HepG2 (cell line): ENCODE data around the gene IQCK. TPM values are rescaled to one million over a fixed set of nuclear protein-coding genes. Genes with fewer than 3 reads are reported as not detected.

Experiments used
- AHR ChIP-seq: IDR thresholded peaks from 2 replicates; pipeline ENCODE4 v1.6.1; 2018; ENCODE audit warnings: missing genetic modification reagents, missing compliant biosample characterization
- ARNT ChIP-seq: fragments of 450-650 bp; IDR thresholded peaks from 2 replicates; pipeline ENCODE4 v1.6.1; 2017
- ARNT2 ChIP-seq: sonication (generic); formaldehyde crosslinking; IDR thresholded peaks from 2 replicates; pipeline ENCODE4 v1.8.0; 2022; ENCODE audit warnings: mild to moderate bottlenecking, low read depth, missing genetic modification reagents, moderate library complexity
- CAMTA2 ChIP-seq: sonication (generic); formaldehyde crosslinking; IDR thresholded peaks from 2 replicates; pipeline ENCODE4 v1.4.0; 2020; ENCODE audit warnings: mild to moderate bottlenecking, missing genetic modification reagents, borderline replicate concordance
- FOXP1 ChIP-seq, 2 experiments: fragments of 450-650 bp in 1 of 2; IDR thresholded peaks; 2 replicates each; pipeline ENCODE4 v1.6.1; 2017 to 2018; ENCODE audit warnings: antibody characterized with exemption in 1 of 2
- HDAC1 ChIP-seq: sonication (generic); formaldehyde crosslinking; IDR thresholded peaks from 2 replicates; pipeline ENCODE4 v1.5.1; 2020; ENCODE audit warnings: mild to moderate bottlenecking, missing genetic modification reagents
- KLF13 ChIP-seq: sonication (generic); formaldehyde crosslinking; IDR thresholded peaks from 2 replicates; pipeline ENCODE4 v1.4.0; 2020; ENCODE audit warnings: mild to moderate bottlenecking, missing genetic modification reagents
- MXD3 ChIP-seq: IDR thresholded peaks from 2 replicates; pipeline ENCODE4 v1.6.1; 2016; ENCODE audit warnings: mild to moderate bottlenecking, missing biosample characterization, missing genetic modification reagents
- POLR2G ChIP-seq: fragments of 200-400 bp; formaldehyde crosslinking; IDR thresholded peaks from 2 replicates; pipeline ENCODE4 v1.6.1; 2018; ENCODE audit warnings: mild to moderate bottlenecking, low read depth, low read length, moderate library complexity
- RNF2 ChIP-seq: fragments of 450-650 bp; conservative IDR thresholded peaks from 2 replicates; pipeline ENCODE4 v1.6.1; 2016; ENCODE audit warnings: low read depth
- SALL1 ChIP-seq: sonication (generic); formaldehyde crosslinking; IDR thresholded peaks from 2 replicates; pipeline ENCODE4 v1.8.0; 2022; ENCODE audit warnings: mild to moderate bottlenecking, missing genetic modification reagents
- SP1 ChIP-seq, 2 experiments: fragments of 450-650 bp in 1 of 2; sonication (generic) in 1 of 2; formaldehyde crosslinking in 1 of 2; IDR thresholded peaks; 2 replicates each; pipeline versions ENCODE4 v1.4.0 to v1.6.1; 2016 to 2020; ENCODE audit warnings: missing genetic modification reagents in 1 of 2
- TRAFD1 ChIP-seq: sonication (generic); formaldehyde crosslinking; IDR thresholded peaks from 2 replicates; pipeline ENCODE4 v1.5.1; 2020; ENCODE audit warnings: missing genetic modification reagents, mild to moderate bottlenecking, borderline replicate concordance
- TSC22D2 ChIP-seq: sonication (generic); formaldehyde crosslinking; IDR thresholded peaks from 2 replicates; pipeline ENCODE4 v1.5.1; 2020; ENCODE audit warnings: missing genetic modification reagents, mild to moderate bottlenecking, borderline replicate concordance
- ZNF451 ChIP-seq: sonication (generic); formaldehyde crosslinking; IDR thresholded peaks from 2 replicates; pipeline ENCODE4 v1.5.0; 2020; ENCODE audit warnings: mild to moderate bottlenecking, missing genetic modification reagents
- ZNF572 ChIP-seq: sonication (generic); formaldehyde crosslinking; IDR thresholded peaks from 2 replicates; pipeline ENCODE4 v1.5.1; 2020; ENCODE audit warnings: mild to moderate bottlenecking, missing genetic modification reagents
- ZNF773 ChIP-seq: sonication (generic); formaldehyde crosslinking; IDR thresholded peaks from 2 replicates; pipeline ENCODE4 v1.4.0; 2020; ENCODE audit warnings: missing genetic modification reagents, borderline replicate concordance
- ZNF839 ChIP-seq: sonication (generic); formaldehyde crosslinking; IDR thresholded peaks from 2 replicates; pipeline ENCODE4 v1.4.0; 2020; ENCODE audit warnings: missing genetic modification reagents, mild to moderate bottlenecking, borderline replicate concordance
- polyA plus RNA-seq, 8 experiments: library from polyadenylated mRNA; depleted of rRNA in 3 of 8; stranded (reverse) in 7 of 8; unstranded in 1 of 8; fragments of >200 nt; fragmentation: Illumina TruSeq in 4 of 8; extraction: Trizol in 4 of 8; gene quantifications; 2 replicates each; pipeline versions ENCODE4 v1.2.1 to v1.2.3, GENCODE V29; 2011 to 2016; ENCODE audit warnings: low read depth in 4 of 8, missing spikeins in 1 of 8, mixed read lengths in 1 of 8; ENCODE audit not compliant: insufficient read depth in 1 of 8
- total RNA-seq, 5 experiments: library from RNA; depleted of rRNA; stranded (reverse); fragments of >200 nt; fragmentation: Illumina TruSeq; extraction: Trizol; gene quantifications; 2 replicates each; pipeline ENCODE4 v1.2.3, GENCODE V29; 2016; ENCODE audit warnings: low read depth in 1 of 5
- TF ChIP-seq, protein P1 (sequence below): sonication (generic); formaldehyde crosslinking; IDR thresholded peaks from 2 replicates; pipeline ENCODE4 v1.9.0; 2021; ENCODE audit warnings: missing genetic modification reagents, borderline replicate concordance
- TF ChIP-seq, protein P2 (sequence below): sonication (generic); formaldehyde crosslinking; conservative IDR thresholded peaks from 2 replicates; pipeline ENCODE4 v1.8.1; 2023; ENCODE audit warnings: missing genetic modification reagents

The IQCK gene
- total and polyA plus RNA-seq, 2 of the 13 experiments (the other 11 are each of a cell fraction or from before 2014, with no cell fraction given) = 5.1 to 7.3 TPM

DNA sequence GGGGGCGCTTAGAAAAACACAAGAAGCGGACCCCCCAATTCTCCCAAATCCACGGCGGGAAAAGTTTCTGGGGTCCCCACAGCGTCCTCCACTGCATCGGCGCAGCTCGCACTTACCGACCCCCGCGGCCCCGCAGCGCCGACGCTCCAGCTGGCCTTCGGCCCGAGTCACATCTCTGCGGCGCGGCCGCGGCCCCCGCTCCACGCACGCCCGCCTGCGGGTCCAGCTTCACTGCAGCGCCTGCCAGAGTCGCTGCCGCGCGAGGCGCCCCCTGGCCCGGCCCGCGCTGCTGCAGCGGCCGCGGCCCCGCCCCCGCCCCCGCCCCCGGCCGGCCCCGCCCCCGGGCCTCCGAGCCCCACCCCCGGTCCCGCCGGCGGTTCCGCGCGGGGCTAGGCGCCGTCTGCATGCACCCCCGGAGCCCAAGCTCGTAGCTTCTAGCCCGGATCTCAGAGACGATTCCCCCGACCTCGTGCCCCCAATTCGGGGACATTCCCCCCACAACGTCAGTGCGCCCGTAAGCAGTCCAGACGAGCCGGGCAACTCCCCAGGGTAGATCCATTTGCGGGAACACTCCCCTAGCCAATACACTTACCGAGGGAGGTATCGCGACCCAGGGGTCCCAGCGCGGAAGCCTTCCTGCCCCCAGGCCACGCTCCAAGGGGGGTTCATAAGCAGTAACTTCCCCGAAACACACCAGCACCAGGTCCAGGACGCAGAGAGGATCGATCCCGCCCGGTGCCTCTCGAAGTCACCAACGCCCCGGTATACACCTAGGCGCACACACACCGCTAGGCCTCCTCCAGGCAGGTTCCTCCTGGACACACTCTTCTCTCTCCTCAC, 166.8 kb downstream of the IQCK start, which contains the start of gene GPRC5B (continued):
- TF ChIP-seq, protein P1, sequence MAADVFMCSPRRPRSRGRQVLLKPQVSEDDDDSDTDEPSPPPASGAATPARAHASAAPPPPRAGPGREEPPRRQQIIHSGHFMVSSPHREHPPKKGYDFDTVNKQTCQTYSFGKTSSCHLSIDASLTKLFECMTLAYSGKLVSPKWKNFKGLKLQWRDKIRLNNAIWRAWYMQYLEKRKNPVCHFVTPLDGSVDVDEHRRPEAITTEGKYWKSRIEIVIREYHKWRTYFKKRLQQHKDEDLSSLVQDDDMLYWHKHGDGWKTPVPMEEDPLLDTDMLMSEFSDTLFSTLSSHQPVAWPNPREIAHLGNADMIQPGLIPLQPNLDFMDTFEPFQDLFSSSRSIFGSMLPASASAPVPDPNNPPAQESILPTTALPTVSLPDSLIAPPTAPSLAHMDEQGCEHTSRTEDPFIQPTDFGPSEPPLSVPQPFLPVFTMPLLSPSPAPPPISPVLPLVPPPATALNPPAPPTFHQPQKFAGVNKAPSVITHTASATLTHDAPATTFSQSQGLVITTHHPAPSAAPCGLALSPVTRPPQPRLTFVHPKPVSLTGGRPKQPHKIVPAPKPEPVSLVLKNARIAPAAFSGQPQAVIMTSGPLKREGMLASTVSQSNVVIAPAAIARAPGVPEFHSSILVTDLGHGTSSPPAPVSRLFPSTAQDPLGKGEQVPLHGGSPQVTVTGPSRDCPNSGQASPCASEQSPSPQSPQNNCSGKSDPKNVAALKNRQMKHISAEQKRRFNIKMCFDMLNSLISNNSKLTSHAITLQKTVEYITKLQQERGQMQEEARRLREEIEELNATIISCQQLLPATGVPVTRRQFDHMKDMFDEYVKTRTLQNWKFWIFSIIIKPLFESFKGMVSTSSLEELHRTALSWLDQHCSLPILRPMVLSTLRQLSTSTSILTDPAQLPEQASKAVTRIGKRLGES (CRISPR knock-in tag) = no peak
- TF ChIP-seq, protein P2, sequence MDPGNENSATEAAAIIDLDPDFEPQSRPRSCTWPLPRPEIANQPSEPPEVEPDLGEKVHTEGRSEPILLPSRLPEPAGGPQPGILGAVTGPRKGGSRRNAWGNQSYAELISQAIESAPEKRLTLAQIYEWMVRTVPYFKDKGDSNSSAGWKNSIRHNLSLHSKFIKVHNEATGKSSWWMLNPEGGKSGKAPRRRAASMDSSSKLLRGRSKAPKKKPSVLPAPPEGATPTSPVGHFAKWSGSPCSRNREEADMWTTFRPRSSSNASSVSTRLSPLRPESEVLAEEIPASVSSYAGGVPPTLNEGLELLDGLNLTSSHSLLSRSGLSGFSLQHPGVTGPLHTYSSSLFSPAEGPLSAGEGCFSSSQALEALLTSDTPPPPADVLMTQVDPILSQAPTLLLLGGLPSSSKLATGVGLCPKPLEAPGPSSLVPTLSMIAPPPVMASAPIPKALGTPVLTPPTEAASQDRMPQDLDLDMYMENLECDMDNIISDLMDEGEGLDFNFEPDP (CRISPR knock-in tag) = no peak
- TF ChIP-seq SP1 (IDR thresholded peaks at IDR 0.05) = no peak
- 0 out of 2 replicates have a peak, but pooled peaks have one; percentile 38 for TF ChIP-seq SP1 (CRISPR knock-in tag; IDR thresholded peaks at IDR 0.05)
- TF ChIP-seq TRAFD1 (CRISPR knock-in tag) = 0 out of 2 replicates have a peak, but pooled peaks have one; percentile 40
- TF ChIP-seq AHR (CRISPR knock-in tag) = no peak
- no peak for TF ChIP-seq POLR2G
- TF ChIP-seq ZNF572 (CRISPR knock-in tag) = no peak
- no peak for TF ChIP-seq SALL1
- peak; percentile 37; the same call in 1 of the 2 replicates for TF ChIP-seq MXD3
- peak; percentile 26; the same call in 1 of the 2 replicates for TF ChIP-seq ARNT2
- TF ChIP-seq ZNF773 (CRISPR knock-in tag) = no peak
- TF ChIP-seq KLF13 (CRISPR knock-in tag) = no peak
- 0 out of 2 replicates have a peak, but pooled peaks have one; percentile 70 for TF ChIP-seq ZNF839 (CRISPR knock-in tag)
- no peak for TF ChIP-seq ARNT
- TF ChIP-seq HDAC1 (CRISPR knock-in tag) = no peak
- no peak for TF ChIP-seq FOXP1 (IDR thresholded peaks at IDR 0.05)
- no peak for TF ChIP-seq FOXP1 (CRISPR knock-in tag; IDR thresholded peaks at IDR 0.05)
- 0 out of 2 replicates have a peak, but pooled peaks have one; percentile 58 for TF ChIP-seq ZNF451 (CRISPR knock-in tag)
- no peak for TF ChIP-seq RNF2
- no peak for TF ChIP-seq CAMTA2 (CRISPR knock-in tag)
- no peak for TF ChIP-seq TSC22D2 (CRISPR knock-in tag)
